ENCODE measurements around the gene FBXO41. TPM values are rescaled to one million over a fixed set of nuclear protein-coding genes. Genes with fewer than 3 reads are reported as not detected.

FBXO41 gene
- total RNA-seq, 1 experiment from 2014 or later: 34.9 TPM

DNA sequence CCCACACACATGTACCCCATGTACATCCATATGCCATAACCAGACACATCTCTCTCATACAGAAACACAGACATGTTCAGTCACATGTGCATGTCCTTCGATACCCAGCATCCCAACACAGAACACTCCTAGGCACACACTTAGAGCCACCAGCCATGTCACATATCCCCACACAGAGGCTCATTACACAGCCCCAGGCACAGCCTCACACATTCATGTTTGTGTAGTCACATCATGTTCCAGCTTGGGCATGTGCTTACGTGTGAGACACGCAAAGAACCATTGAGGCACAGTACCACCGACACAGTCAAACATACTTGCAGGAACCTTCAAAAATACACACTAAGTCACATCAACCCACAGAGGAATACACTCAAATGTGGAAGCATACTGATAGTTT, 17.3 kb downstream of the FBXO41 start:
- H3K4me3 ChIP-seq (replicated peaks in 1 of 2; ENCODE audit: low read depth in 1 of 2, low read length in 2 of 2): no peak overlapping the region
- no peaks in the 10 kb centered on the region for H3K9me2 ChIP-seq (ENCODE audit: insufficient read depth)
- ChIA-PET CTCF (interaction anchor here (2.2 kb wide), 1 partner anchor 93 kb away, joined by 9 read pairs; no protein-coding TSS in a partner anchor), POLR2A (no interaction called here), RAD21 (ENCODE audit: low non-redundant PET in 1 of 2, low total read pairs in 2 of 2, uncharacterized antibody in 2 of 2, unreplicated experiment in 2 of 2) (no interaction called here)
- H3K4me1 ChIP-seq (ENCODE audit: control insufficient read depth in 1 of 2, insufficient read depth in 2 of 2, low read length in 2 of 2): peaks cover 8 to 33% of the 10 kb centered on the region in 2 experiments
- H3K27ac ChIP-seq (ENCODE audit: low read depth, low read length): no peak overlapping the region
- H3K27me3 ChIP-seq (ENCODE audit: insufficient read depth, low read length): no peaks in the 10 kb centered on the region
- TF ChIP-seq YY1 (IDR thresholded peaks at IDR 0.05; ENCODE audit: extremely low read depth, insufficient replicate concordance, low read depth, low read length) (no peak), POLR2A (IDR thresholded peaks at IDR 0.05; ENCODE audit: borderline replicate concordance, extremely low read depth, insufficient read depth, insufficient read length) (no peak), SP1 (IDR thresholded peaks at IDR 0.05; ENCODE audit: low read depth) (no peak), SRF (IDR thresholded peaks at IDR 0.05; ENCODE audit: low read depth) (no peak), EZH2phosphoT487 (IDR thresholded peaks at IDR 0.05; ENCODE audit: borderline replicate concordance) (no peak), FOSL1 (IDR thresholded peaks at IDR 0.05; ENCODE audit: low read depth) (no peak), TCF7L2 (IDR thresholded peaks at IDR 0.05; ENCODE audit: borderline replicate concordance, extremely low read depth, insufficient read depth, insufficient read length) (no peak), CBX3 (IDR thresholded peaks at IDR 0.05; ENCODE audit: low read depth) (no peak), ZNF274 (IDR thresholded peaks at IDR 0.05; ENCODE audit: low read depth, low read length) (no peak), ELF1 (IDR thresholded peaks at IDR 0.05; ENCODE audit: borderline replicate concordance, low read depth) (no peak), POLR2AphosphoS5 (IDR thresholded peaks at IDR 0.05; ENCODE audit: low read depth, low read length) (no peak), SIN3A (IDR thresholded peaks at IDR 0.05; ENCODE audit: low read depth) (no peak), RAD21 (IDR thresholded peaks at IDR 0.05; ENCODE audit: low read depth) (no peak), EZH2 (IDR thresholded peaks at IDR 0.05) (no peak)
- TF ChIP-seq, protein P1, sequence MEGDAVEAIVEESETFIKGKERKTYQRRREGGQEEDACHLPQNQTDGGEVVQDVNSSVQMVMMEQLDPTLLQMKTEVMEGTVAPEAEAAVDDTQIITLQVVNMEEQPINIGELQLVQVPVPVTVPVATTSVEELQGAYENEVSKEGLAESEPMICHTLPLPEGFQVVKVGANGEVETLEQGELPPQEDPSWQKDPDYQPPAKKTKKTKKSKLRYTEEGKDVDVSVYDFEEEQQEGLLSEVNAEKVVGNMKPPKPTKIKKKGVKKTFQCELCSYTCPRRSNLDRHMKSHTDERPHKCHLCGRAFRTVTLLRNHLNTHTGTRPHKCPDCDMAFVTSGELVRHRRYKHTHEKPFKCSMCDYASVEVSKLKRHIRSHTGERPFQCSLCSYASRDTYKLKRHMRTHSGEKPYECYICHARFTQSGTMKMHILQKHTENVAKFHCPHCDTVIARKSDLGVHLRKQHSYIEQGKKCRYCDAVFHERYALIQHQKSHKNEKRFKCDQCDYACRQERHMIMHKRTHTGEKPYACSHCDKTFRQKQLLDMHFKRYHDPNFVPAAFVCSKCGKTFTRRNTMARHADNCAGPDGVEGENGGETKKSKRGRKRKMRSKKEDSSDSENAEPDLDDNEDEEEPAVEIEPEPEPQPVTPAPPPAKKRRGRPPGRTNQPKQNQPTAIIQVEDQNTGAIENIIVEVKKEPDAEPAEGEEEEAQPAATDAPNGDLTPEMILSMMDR (IDR thresholded peaks at IDR 0.05 in 2 of 3, conservative IDR thresholded peaks at IDR 0.05 in 1 of 3; ENCODE audit: borderline replicate concordance in 1 of 3, insufficient read depth in 1 of 3, low read depth in 2 of 3, low read length in 2 of 3): no peak
- TF ChIP-seq, protein P2, sequence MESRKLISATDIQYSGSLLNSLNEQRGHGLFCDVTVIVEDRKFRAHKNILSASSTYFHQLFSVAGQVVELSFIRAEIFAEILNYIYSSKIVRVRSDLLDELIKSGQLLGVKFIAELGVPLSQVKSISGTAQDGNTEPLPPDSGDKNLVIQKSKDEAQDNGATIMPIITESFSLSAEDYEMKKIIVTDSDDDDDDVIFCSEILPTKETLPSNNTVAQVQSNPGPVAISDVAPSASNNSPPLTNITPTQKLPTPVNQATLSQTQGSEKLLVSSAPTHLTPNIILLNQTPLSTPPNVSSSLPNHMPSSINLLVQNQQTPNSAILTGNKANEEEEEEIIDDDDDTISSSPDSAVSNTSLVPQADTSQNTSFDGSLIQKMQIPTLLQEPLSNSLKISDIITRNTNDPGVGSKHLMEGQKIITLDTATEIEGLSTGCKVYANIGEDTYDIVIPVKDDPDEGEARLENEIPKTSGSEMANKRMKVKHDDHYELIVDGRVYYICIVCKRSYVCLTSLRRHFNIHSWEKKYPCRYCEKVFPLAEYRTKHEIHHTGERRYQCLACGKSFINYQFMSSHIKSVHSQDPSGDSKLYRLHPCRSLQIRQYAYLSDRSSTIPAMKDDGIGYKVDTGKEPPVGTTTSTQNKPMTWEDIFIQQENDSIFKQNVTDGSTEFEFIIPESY (IDR thresholded peaks at IDR 0.05; ENCODE audit: extremely low read depth, insufficient replicate concordance, low read length): no peak
- TF ChIP-seq, protein P3, sequence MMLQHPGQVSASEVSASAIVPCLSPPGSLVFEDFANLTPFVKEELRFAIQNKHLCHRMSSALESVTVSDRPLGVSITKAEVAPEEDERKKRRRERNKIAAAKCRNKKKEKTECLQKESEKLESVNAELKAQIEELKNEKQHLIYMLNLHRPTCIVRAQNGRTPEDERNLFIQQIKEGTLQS (IDR thresholded peaks at IDR 0.05): no peak
- no TSS peak for BruUV-seq (replicated peaks)
- peak overlapping the region; percentile 98 for H3K4me2 ChIP-seq (ENCODE audit: low read length)
- ATAC-seq: no peak
- H4K20me1 ChIP-seq (ENCODE audit: insufficient read depth): no peaks in the 10 kb centered on the region
- intact Hi-C loops (cut with micrococcal nuclease): no loop called here
- DNase-seq (ENCODE audit: low read depth, low spot score): no peak
- peaks cover 30% of the 10 kb centered on the region for H3K79me2 ChIP-seq (ENCODE audit: insufficient read depth, low read length)
- H3K9me3 ChIP-seq (ENCODE audit: control insufficient read depth in 1 of 2, insufficient read depth in 1 of 2, low read depth in 1 of 2, low read length in 2 of 2): no peaks in the 10 kb centered on the region
- peaks cover 10 to 18% of the 10 kb centered on the region in 2 experiments; a peak in 3 of 4 replicates for H3K36me3 ChIP-seq (ENCODE audit: control insufficient read depth in 1 of 2, insufficient read depth in 2 of 2, low read length in 2 of 2)
- H3K9ac ChIP-seq (ENCODE audit: low read length): no peak overlapping the region
- no peak overlapping the region for H2AFZ ChIP-seq (ENCODE audit: low read depth, low read length, poor library complexity, severe bottlenecking)
